Measurements from ENCODE around the gene BPGM. TPM values are rescaled to one million over a fixed set of nuclear protein-coding genes. Genes with fewer than 3 reads are reported as not detected.

The BPGM gene
- total and polyA plus RNA-seq, 2 experiments from 2014 or later, result 25.0 to 25.7 TPM

DNA sequence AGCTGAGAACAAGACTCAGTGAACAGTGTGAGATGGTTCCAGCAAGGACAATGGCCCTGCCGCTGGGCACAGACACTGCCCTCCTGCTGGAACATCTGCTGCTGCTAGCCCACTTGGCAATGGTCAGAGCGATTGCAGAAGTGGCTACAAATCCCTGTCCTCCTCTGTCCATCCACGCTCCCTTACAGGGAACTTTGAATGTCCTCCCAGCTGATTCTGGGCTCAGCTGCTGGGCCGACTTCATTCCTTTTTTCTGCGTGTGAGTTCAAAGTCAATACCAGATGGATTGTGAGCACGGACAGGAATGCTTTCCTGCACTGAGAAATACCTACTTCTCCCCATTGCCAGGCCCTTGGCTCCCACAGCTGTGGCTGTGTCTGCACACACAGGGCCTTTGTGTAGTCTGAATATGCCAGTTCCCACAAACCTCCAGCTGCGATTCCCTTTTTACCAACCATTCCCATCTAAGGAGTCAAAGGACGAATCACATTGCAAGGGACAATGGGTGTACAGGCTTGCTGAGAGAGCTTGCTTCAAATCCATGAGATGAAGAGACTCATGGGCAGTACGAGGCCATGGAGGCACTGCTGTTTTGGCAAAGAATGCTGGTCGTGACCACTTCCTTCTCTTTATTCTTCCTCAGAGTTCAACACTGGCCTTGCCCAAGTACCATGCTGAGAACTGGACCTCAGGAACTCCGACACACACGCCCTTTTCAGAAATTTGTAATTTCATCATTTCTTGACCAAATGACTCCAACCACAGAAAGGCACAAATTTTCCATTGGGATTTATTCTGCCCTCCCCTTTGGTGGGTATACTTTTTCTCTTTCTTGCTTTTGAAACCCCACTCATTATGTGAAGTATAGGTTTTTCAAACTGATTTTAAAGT is 44.2 kb downstream of the BPGM start:
- H2AFZ ChIP-seq, result no peak overlapping the region
- TF ChIP-seq EZH2 (IDR thresholded peaks at IDR 0.05; ENCODE audit: borderline replicate concordance) (no peak), EZH2phosphoT487 (IDR thresholded peaks at IDR 0.05; ENCODE audit: low read depth, severe bottlenecking, unreplicated experiment) (no peak)
- TF ChIP-seq, protein P1, sequence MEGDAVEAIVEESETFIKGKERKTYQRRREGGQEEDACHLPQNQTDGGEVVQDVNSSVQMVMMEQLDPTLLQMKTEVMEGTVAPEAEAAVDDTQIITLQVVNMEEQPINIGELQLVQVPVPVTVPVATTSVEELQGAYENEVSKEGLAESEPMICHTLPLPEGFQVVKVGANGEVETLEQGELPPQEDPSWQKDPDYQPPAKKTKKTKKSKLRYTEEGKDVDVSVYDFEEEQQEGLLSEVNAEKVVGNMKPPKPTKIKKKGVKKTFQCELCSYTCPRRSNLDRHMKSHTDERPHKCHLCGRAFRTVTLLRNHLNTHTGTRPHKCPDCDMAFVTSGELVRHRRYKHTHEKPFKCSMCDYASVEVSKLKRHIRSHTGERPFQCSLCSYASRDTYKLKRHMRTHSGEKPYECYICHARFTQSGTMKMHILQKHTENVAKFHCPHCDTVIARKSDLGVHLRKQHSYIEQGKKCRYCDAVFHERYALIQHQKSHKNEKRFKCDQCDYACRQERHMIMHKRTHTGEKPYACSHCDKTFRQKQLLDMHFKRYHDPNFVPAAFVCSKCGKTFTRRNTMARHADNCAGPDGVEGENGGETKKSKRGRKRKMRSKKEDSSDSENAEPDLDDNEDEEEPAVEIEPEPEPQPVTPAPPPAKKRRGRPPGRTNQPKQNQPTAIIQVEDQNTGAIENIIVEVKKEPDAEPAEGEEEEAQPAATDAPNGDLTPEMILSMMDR (IDR thresholded peaks at IDR 0.05; ENCODE audit: poor library complexity), result no peak
- WGBS (ENCODE audit: low lambda C conversion rate, missing lambda C conversion rate), result 88% methylated on average over 12 of the region's 12 CpGs

GRCh38 chr7:134691546-134692343 is 45.1 kb downstream of the BPGM start:
- Histone ChIP-seq H3K4me1 (ENCODE audit: insufficient read depth) (peaks cover 23% of the 10 kb centered on the region), H3K4me3 (no peak overlapping the region), H4K20me1 (ENCODE audit: insufficient read depth, poor library complexity, severe bottlenecking) (no peaks in the 10 kb centered on the region), H3K27me3 (no peaks in the 10 kb centered on the region), H3K9me3 (ENCODE audit: low read depth) (no peaks in the 10 kb centered on the region), H3K27ac (peak overlapping the region; percentile 75), H3K79me2 (no peaks in the 10 kb centered on the region), H3K4me2 (peak overlapping the region; percentile 37), H3K36me3 (replicated peaks; ENCODE audit: insufficient read depth, low read depth) (no peaks in the 10 kb centered on the region), H2AFZ (no peak overlapping the region), H3K9me2 (replicated peaks; ENCODE audit: insufficient read depth) (no peaks in the 10 kb centered on the region)
- WGBS (ENCODE audit: low lambda C conversion rate, missing lambda C conversion rate), result 57% methylated on average over 10 of the region's 13 CpGs
- DNase-seq (ENCODE audit: low spot score), result peak; percentile 42
- TF ChIP-seq, protein P1 (IDR thresholded peaks at IDR 0.05; ENCODE audit: poor library complexity), result no peak

More for the DNA sequence above, 44.2 kb downstream of the BPGM start:
- H3K36me3 ChIP-seq (replicated peaks; ENCODE audit: insufficient read depth, low read depth), result no peaks in the 10 kb centered on the region
- H3K4me3 ChIP-seq, result no peak overlapping the region
- peak overlapping the region; percentile 3 for H3K4me2 ChIP-seq
- DNase-seq (ENCODE audit: low spot score), result no peak
- H3K27ac ChIP-seq, result peak overlapping the region; percentile 75
- no peaks in the 10 kb centered on the region for H3K79me2 ChIP-seq
- no peaks in the 10 kb centered on the region for H4K20me1 ChIP-seq (ENCODE audit: insufficient read depth, poor library complexity, severe bottlenecking)
- H3K4me1 ChIP-seq (ENCODE audit: insufficient read depth), result peaks cover 23% of the 10 kb centered on the region
- no peaks in the 10 kb centered on the region for H3K9me3 ChIP-seq (ENCODE audit: low read depth)
- no peaks in the 10 kb centered on the region for H3K9me2 ChIP-seq (replicated peaks; ENCODE audit: insufficient read depth)
- H3K27me3 ChIP-seq, result no peaks in the 10 kb centered on the region

DNA sequence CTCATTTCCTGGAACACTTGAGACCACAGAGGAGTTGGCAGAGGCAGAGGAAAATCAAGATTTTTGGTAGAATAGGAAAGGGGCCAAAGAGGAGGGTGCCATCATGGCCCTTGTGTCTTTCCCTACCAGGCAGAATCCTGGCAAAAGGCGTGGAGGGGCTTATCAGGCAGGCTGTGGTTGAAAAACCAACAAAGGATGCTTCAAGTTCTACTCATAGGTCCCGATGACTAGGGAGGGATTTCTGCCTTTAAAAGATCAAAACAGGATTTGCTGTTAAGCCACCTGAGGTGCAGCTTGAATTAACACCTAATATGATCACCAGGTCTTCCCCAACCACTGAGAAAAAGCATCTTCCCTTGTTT is 45.7 kb downstream of the BPGM start:
- TF ChIP-seq EZH2phosphoT487 (IDR thresholded peaks at IDR 0.05; ENCODE audit: low read depth, severe bottlenecking, unreplicated experiment), result no peak
- no peak for TF ChIP-seq EZH2 (IDR thresholded peaks at IDR 0.05; ENCODE audit: borderline replicate concordance)
- TF ChIP-seq, protein P1 (IDR thresholded peaks at IDR 0.05; ENCODE audit: poor library complexity), result no peak
- Histone ChIP-seq H4K20me1 (ENCODE audit: insufficient read depth, poor library complexity, severe bottlenecking) (no peaks in the 10 kb centered on the region), H3K27ac (peak overlapping the region; percentile 22), H3K4me3 (no peak overlapping the region), H3K27me3 (no peaks in the 10 kb centered on the region), H3K4me1 (ENCODE audit: insufficient read depth) (peaks cover 23% of the 10 kb centered on the region), H3K9me2 (replicated peaks; ENCODE audit: insufficient read depth) (no peaks in the 10 kb centered on the region), H3K4me2 (no peak overlapping the region), H3K79me2 (no peaks in the 10 kb centered on the region), H3K36me3 (replicated peaks; ENCODE audit: insufficient read depth, low read depth) (no peaks in the 10 kb centered on the region), H3K9me3 (ENCODE audit: low read depth) (no peaks in the 10 kb centered on the region), H2AFZ (no peak overlapping the region)
- DNase-seq (ENCODE audit: low spot score), result no peak
- WGBS (ENCODE audit: low lambda C conversion rate, missing lambda C conversion rate), result 52% methylated on average over 2 of the region's 2 CpGs

All from hepatocyte (in vitro differentiated cells).